PFSK-1 (cell line): ENCODE data around the gene EIF4E1B.

ENCODE experiments used
- SIN3A ChIP-seq: IDR thresholded peaks from 2 replicates; pipeline ENCODE4 v1.6.1; 2012; ENCODE audit warnings: mild to moderate bottlenecking, low read length, moderate library complexity, borderline replicate concordance; ENCODE audit not compliant: insufficient read depth
- TAF1 ChIP-seq: IDR thresholded peaks from 2 replicates; pipeline ENCODE4 v1.6.1; 2012; ENCODE audit warnings: low read length, control low read depth, borderline replicate concordance; ENCODE audit not compliant: insufficient read depth

DNA sequence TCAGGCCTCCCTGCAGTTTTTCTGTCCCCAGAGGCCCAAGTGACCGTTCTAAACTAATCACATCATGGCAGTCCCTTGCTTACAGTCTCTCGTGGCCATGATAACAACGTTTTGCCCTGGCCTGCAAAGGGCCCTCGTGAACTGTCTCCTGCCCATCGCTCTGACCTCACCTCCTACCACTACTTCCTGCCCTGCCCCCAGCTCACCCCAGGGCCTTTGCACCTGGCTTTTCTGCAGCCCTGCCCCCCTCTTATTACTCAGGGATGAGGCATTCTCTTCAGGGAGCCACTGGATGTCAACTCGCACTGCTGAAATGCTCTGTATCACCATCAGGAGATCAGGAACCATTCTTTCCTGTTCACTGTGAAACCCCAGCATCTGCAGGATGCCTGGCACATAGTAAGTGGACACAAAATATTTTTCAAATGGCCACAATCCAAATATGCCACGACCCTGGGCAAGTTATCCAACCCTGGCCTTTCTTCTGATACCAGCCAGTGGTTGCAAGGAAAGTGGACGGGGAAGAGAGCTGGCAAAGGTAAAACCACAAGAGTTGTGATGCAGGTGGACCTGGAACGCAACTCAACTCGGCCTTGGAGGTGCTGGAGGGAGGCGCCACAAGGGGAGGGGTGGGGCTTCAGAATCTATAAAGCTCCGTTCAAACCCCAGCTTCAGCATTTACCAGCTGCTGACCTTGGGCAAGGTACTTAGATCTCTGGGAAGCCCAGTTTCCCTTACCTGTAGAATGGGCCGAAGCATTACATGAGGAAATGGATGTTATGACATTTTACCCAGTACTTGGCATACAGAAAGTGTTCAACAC, 1.9 kb upstream of the EIF4E1B start:
- no peak for TF ChIP-seq TAF1
- no peak for TF ChIP-seq SIN3A
